Measurements from ENCODE around the gene PRR5L.

PRR5L gene

GRCh38 chr11:36295926-36296325 lies at the start of gene PRR5L:
TSS of gene PRR5L (plus strand) at chr11:36296288. CDS start at chr11:36401122, 104,834 bp downstream.
- DNase-seq, result no peak

- DNase-seq, result no peak
Observed at GRCh38 chr11:36247493-36247892, 48.6 kb upstream of the PRR5L start.

- DNase-seq, result no peak
Observed at GRCh38 chr11:36248436-36248835, 47.7 kb upstream of the PRR5L start.

GRCh38 chr11:36249246-36249645 lies 46.8 kb upstream of the PRR5L start:
- DNase-seq, result no peak

- DNase-seq, result no peak
Observed at GRCh38 chr11:36251823-36252222, 44.3 kb upstream of the PRR5L start.

- no peak for DNase-seq
Observed at GRCh38 chr11:36253238-36253637, 42.9 kb upstream of the PRR5L start.

GRCh38 chr11:36254713-36255112 lies 41.4 kb upstream of the PRR5L start:
- DNase-seq, result no peak

- DNase-seq, result no peak
Observed at GRCh38 chr11:36257351-36257750, 38.7 kb upstream of the PRR5L start.

- DNase-seq, result no peak
Observed at GRCh38 chr11:36258730-36259360, 37.2 kb upstream of the PRR5L start.

GRCh38 chr11:36261094-36261493 lies 35.0 kb upstream of the PRR5L start:
- DNase-seq, result no peak

GRCh38 chr11:36264011-36264972 lies 31.8 kb upstream of the PRR5L start:
- no peak for DNase-seq

- no peak for DNase-seq
Observed at GRCh38 chr11:36264973-36265344, 31.1 kb upstream of the PRR5L start.

- peak; percentile 55 for DNase-seq
Observed at GRCh38 chr11:36265793-36266628, 30.1 kb upstream of the PRR5L start.

GRCh38 chr11:36266767-36267166 lies 29.3 kb upstream of the PRR5L start:
- no peak for DNase-seq

GRCh38 chr11:36268337-36268985 lies 27.6 kb upstream of the PRR5L start:
- no peak for DNase-seq

GRCh38 chr11:36270701-36271100 lies 25.4 kb upstream of the PRR5L start:
- no peak for DNase-seq

GRCh38 chr11:36271794-36272407 lies 24.2 kb upstream of the PRR5L start:
- no peak for DNase-seq

- no peak for DNase-seq
Observed at GRCh38 chr11:36273110-36273509, 23.0 kb upstream of the PRR5L start.

GRCh38 chr11:36274414-36274813 lies 21.7 kb upstream of the PRR5L start:
- DNase-seq, result no peak

GRCh38 chr11:36278531-36279282 lies 17.4 kb upstream of the PRR5L start:
- no peak for DNase-seq

- no peak for DNase-seq
Observed at GRCh38 chr11:36280531-36280930, 15.6 kb upstream of the PRR5L start.

GRCh38 chr11:36281850-36282249 lies 14.2 kb upstream of the PRR5L start:
- no peak for DNase-seq

Measured in activated naive CD4-positive, alpha-beta T cell treated with Interleukin-2 at 50 U/mL for 16 hours (primary cell).